Measurements from ENCODE around the gene CD300LF. TPM values are rescaled to one million over a fixed set of nuclear protein-coding genes. Genes with fewer than 3 reads are reported as not detected.

The CD300LF gene
- not detected in 2 replicates for total RNA-seq (2011; cell fraction: chromatin; rRNA removed; ENCODE audit: low replicate concordance)
- total RNA-seq (2011; cell fraction: nucleolus; rRNA removed), result not detected in 2 replicates
- total RNA-seq (2011; cell fraction: nucleoplasm; rRNA removed), result not detected in 2 replicates
- total RNA-seq (2014; rRNA removed) (not detected in 2 replicates), total RNA-seq (2014; rRNA removed; fragmentation: Illumina TruSeq; extraction: Trizol) (not detected in 2 replicates), total RNA-seq (2015; rRNA removed; fragmentation: Illumina TruSeq; extraction: Trizol) (not detected in 2 replicates), total RNA-seq (2021) (not detected in 2 replicates), polyA plus RNA-seq (2011; rRNA removed) (not detected in 2 replicates), polyA plus RNA-seq (2014; fragmentation: Illumina TruSeq; extraction: Trizol) (not detected in 2 replicates), polyA plus RNA-seq (2014; fragmentation: Nextera tagmentation; extraction: Ambion mirVana) (not detected), polyA plus RNA-seq (2014; rRNA removed) (not detected in 2 replicates), polyA minus RNA-seq (2011; rRNA and poly(A)+ RNA removed) (not detected in 2 replicates), Bru-seq, nascent RNA (not detected), BruChase-seq, experiment 1, labeled RNA remaining after a 2-hour chase (not detected), BruChase-seq, experiment 2, labeled RNA remaining after a 6-hour chase (not detected)
- not detected in 2 replicates for polyA plus RNA-seq (2011; cell fraction: cytosol; rRNA removed)
- polyA plus RNA-seq (2011; cell fraction: nucleus; rRNA removed), result not detected in 2 replicates
- not detected in 2 replicates for polyA plus RNA-seq (2012)
- polyA minus RNA-seq (2011; cell fraction: cytosol; rRNA and poly(A)+ RNA removed), result not detected in 2 replicates
- not detected in 2 replicates for polyA minus RNA-seq (2011; cell fraction: nucleus; rRNA and poly(A)+ RNA removed)
- long read RNA-seq, experiment 1, result 0 reads
- long read RNA-seq, experiment 2, result 0 reads
- long read RNA-seq, experiment 3, result 0 reads

- Histone ChIP-seq H3K36me3 (ENCODE audit: control insufficient read depth, insufficient read depth, low read length) (no peaks in the 10 kb centered on the region), H3K9me3 (replicated peaks; ENCODE audit: control insufficient read depth, insufficient read depth, low read depth, low read length) (no peaks in the 10 kb centered on the region), H3K4me3 (no peak within 1 kb of the TSS), H3K9ac (ENCODE audit: insufficient read depth in 1 of 2, low read depth in 2 of 2, low read length in 2 of 2) (no peak within 1 kb of the TSS), H4K20me1 (replicated peaks; ENCODE audit: control insufficient read depth, insufficient read depth, low read length) (peaks cover 8% of the 10 kb centered on the region), H3K27ac (ENCODE audit: extremely low read depth, low read depth, low read length) (no peak within 1 kb of the TSS), H3K27me3 (ENCODE audit: control insufficient read depth in 2 of 2, insufficient read depth in 2 of 2, low read length in 2 of 2) (peaks cover 5 to 34% of the 10 kb centered on the region in 2 experiments; a peak in 4 of 5 replicates), H2AFZ (ENCODE audit: low read depth, low read length) (no peak within 1 kb of the TSS), H3K79me2 (ENCODE audit: control insufficient read depth, insufficient read depth, low read length) (no peaks in the 10 kb centered on the region), H3K4me1 (replicated peaks in 1 of 2; ENCODE audit: control insufficient read depth in 2 of 2, insufficient read depth in 2 of 2, low read length in 2 of 2) (peaks cover 0 to 6% of the 10 kb centered on the region in 2 experiments; a peak in 3 of 5 replicates), H3K9me1 (ENCODE audit: control insufficient read depth, insufficient read depth, low read length) (no peaks in the 10 kb centered on the region), H3K4me2 (ENCODE audit: insufficient read depth, low read length) (no peak within 1 kb of the TSS)
- WGBS (ENCODE audit: insufficient coverage, low coverage, missing lambda C conversion rate), result under 1% methylated on average over 8 of the region's 8 CpGs
- ChIA-PET CTCF (ENCODE audit: low intra/inter-chr PET ratio) (no interaction called here), POLR2A (interaction anchor here (0.6 kb wide), 1 partner anchor 13 kb away, joined by 3 read pairs; no protein-coding TSS in a partner anchor)
- FAIRE-seq (no peak), DNase-seq (ENCODE audit: extremely low read depth in 1 of 4, low spot score in 3 of 4) (no peak), ATAC-seq (no peak)
- no TSS peak for BruUV-seq (replicated peaks)
- in situ Hi-C loops (cut with MboI) (no loop called here), intact Hi-C loops (cut with micrococcal nuclease) (no loop called here)
- no peak for TF ChIP-seq CTBP1 (IDR thresholded peaks at IDR 0.05; ENCODE audit: borderline replicate concordance)
- no peak for TF ChIP-seq RAD51 (IDR thresholded peaks at IDR 0.05; ENCODE audit: borderline replicate concordance, low read depth)
- no peak for TF ChIP-seq ZNF121 (CRISPR knock-in tag; conservative IDR thresholded peaks at IDR 0.05)
- TF ChIP-seq ZEB2 (IDR thresholded peaks at IDR 0.05), result no peak
- TF ChIP-seq HDAC3 (IDR thresholded peaks at IDR 0.05; ENCODE audit: borderline replicate concordance, partially characterized antibody), result no peak
- TF ChIP-seq DEAF1 (CRISPR knock-in tag; IDR thresholded peaks at IDR 0.05), result no peak
- TF ChIP-seq ZNF77 (CRISPR knock-in tag; IDR thresholded peaks at IDR 0.05), result no peak
- no peak for TF ChIP-seq ZNF282 (CRISPR knock-in tag; IDR thresholded peaks at IDR 0.05)
- TF ChIP-seq HIVEP1 (CRISPR knock-in tag; IDR thresholded peaks at IDR 0.05), result no peak
- no peak for TF ChIP-seq SUPT5H (IDR thresholded peaks at IDR 0.05)
- no peak for TF ChIP-seq GATA2 (CRISPR knock-in tag; IDR thresholded peaks at IDR 0.05)
- no peak for TF ChIP-seq EWSR1 (IDR thresholded peaks at IDR 0.05; ENCODE audit: borderline replicate concordance, low read depth, partially characterized antibody)
- no peak for TF ChIP-seq GABPA (tag; conservative IDR thresholded peaks at IDR 0.05; ENCODE audit: low read depth)
- TF ChIP-seq KDM4B (IDR thresholded peaks at IDR 0.05; ENCODE audit: borderline replicate concordance in 2 of 2, low read depth in 1 of 2), result no peak
- TF ChIP-seq HDAC6 (IDR thresholded peaks at IDR 0.05; ENCODE audit: low read depth, low read length), result no peak
Observed at GRCh38 chr17:74712756-74713155, at the start of gene CD300LF. Gene CD300LF, minus strand, starts transcription at chr17:74712923. Its CDS starts 57 bp downstream, at chr17:74712866.

Data from K562 (cell line).